Neural crest cell (in vitro differentiated cells): ENCODE results near the gene CYLD. TPM values are rescaled to one million over a fixed set of nuclear protein-coding genes. Genes with fewer than 3 reads are reported as not detected.

ENCODE experiments used
- DNase-seq: peaks from one replicate; pipeline ENCODE4 v3.0.0; 2021; ENCODE audit warnings: low read depth, mixed read lengths, low spot score
- H3K27ac Mint-ChIP-seq: one replicate; pipeline ENCODE4 v1.8.0; 2021; ENCODE audit warnings: mild to moderate bottlenecking, mixed read lengths; ENCODE audit not compliant: unreplicated experiment
- H3K27me3 Mint-ChIP-seq: 2 replicates; pipeline ENCODE4 v1.8.0; 2021; ENCODE audit warnings: low read depth, mild to moderate bottlenecking, mixed read lengths
- H3K36me3 Mint-ChIP-seq: 2 replicates; pipeline ENCODE4 v1.8.0; 2021; ENCODE audit warnings: low read depth, mild to moderate bottlenecking, mixed read lengths
- H3K4me1 Mint-ChIP-seq: 2 replicates; pipeline ENCODE4 v1.8.0; 2021; ENCODE audit warnings: mixed read lengths
- H3K4me3 Mint-ChIP-seq: one replicate; pipeline ENCODE4 v1.8.0; 2021; ENCODE audit warnings: mild to moderate bottlenecking, mixed read lengths
- H3K9me3 Mint-ChIP-seq: 2 replicates; pipeline ENCODE4 v1.8.0; 2021; ENCODE audit warnings: mixed read lengths
- long read RNA-seq: library from polyadenylated mRNA; unstranded; transcript quantifications from one replicate; pipeline ENCODE4 v2.0.0, GENCODE V29; 2020
- total RNA-seq: library from RNA; stranded (reverse); gene quantifications from 2 replicates; pipeline ENCODE4 v1.2.1, GENCODE V29; 2021
- TF ChIP-seq, protein P1 (sequence below): fragments of 200-600 bp; sonication (generic); conservative IDR thresholded peaks from 2 replicates; pipeline ENCODE4 v1.5.0; 2021; ENCODE audit warnings: antibody characterized with exemption, mild to moderate bottlenecking

CYLD gene
- total RNA-seq = 10.1 and 11.9 TPM in 2 replicates
- long read RNA-seq, partial matches to known transcripts = 3 of 11 reads
- long read RNA-seq, other reads (novel, unspliced or antisense) = 3 of 11 reads

DNA sequence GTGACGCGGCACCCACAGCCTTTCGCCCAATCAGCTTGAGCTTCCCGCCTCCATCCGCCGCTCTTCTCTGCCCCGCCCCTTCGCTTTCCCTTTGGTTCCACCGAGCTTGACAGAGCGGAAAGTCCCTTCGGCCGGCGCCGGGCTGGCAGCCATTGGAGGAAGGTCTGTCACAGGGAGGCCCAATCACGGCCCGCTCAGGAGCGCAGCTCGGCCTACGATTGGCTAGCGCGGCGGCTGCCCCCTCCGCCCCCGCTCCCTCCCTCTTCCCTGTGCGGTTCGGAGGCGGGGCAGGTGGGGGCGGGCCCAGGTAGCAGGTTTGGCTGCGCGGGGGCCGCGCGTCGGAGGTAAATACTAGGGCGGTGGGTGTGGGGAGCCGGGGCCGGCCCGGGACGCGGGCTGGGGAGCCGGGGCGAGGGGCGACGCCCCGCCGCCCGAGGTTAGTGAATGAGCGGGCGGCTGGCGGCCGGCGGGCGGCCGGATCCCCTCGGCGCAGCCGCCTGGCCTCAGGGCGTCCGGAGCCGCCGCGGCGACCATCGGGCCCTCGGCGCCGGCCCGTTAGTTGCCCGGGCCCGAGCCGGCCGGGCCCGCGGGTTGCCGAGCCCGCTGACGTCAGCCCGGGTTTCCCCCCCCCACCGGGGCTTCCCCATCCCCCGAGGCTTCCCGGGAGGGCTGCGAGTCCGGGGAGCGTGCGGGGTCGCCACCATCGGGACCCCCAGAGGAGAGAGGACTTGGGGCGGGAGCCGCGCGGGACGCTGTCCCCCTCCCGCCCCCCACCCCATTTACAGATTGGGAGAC lies at the start of gene CYLD:
TSS of gene CYLD (plus strand) at position 306 of the 795 bp plus-strand sequence. CDS start 7,613 bp downstream, outside the sequence.
- no peaks in the 10 kb centered on the region for H3K36me3 Mint-ChIP-seq
- peaks cover 42% of the 10 kb centered on the region for H3K27me3 Mint-ChIP-seq
- TF ChIP-seq, protein P1, sequence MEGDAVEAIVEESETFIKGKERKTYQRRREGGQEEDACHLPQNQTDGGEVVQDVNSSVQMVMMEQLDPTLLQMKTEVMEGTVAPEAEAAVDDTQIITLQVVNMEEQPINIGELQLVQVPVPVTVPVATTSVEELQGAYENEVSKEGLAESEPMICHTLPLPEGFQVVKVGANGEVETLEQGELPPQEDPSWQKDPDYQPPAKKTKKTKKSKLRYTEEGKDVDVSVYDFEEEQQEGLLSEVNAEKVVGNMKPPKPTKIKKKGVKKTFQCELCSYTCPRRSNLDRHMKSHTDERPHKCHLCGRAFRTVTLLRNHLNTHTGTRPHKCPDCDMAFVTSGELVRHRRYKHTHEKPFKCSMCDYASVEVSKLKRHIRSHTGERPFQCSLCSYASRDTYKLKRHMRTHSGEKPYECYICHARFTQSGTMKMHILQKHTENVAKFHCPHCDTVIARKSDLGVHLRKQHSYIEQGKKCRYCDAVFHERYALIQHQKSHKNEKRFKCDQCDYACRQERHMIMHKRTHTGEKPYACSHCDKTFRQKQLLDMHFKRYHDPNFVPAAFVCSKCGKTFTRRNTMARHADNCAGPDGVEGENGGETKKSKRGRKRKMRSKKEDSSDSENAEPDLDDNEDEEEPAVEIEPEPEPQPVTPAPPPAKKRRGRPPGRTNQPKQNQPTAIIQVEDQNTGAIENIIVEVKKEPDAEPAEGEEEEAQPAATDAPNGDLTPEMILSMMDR = no peak
- H3K27ac Mint-ChIP-seq = no peak within 1 kb of the TSS
- peak within 1 kb of the TSS; percentile 86 for H3K4me3 Mint-ChIP-seq
- DNase-seq = peak; percentile 97
- H3K4me1 Mint-ChIP-seq = peaks cover 8% of the 10 kb centered on the region
- no peaks in the 10 kb centered on the region for H3K9me3 Mint-ChIP-seq

DNA sequence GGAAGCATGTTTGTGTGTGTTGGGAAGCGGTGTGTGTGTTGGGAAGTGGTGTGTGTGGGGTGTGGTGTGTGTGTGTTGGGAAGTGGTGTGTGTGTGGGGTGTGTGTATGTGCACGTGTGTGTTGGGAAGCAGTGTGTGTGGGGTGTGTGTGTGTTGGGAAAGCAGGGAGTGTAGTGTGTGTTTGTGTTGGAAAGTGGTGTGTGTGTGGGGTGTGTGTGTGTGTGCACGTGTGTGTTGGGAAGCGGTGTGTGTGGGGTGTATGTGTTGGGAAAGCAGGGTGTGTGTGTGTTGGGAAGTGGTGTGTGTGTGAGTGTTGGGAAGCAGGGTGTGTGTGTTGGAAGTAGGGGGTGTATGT lies 49.3 kb upstream of the CYLD start:
- Mint-ChIP-seq H3K36me3 (no peaks in the 10 kb centered on the region), H3K4me1 (peaks cover 27% of the 10 kb centered on the region), H3K27ac (no peak overlapping the region), H3K9me3 (no peaks in the 10 kb centered on the region), H3K27me3 (peaks cover 33% of the 10 kb centered on the region), H3K4me3 (peak overlapping the region; percentile 17)
- TF ChIP-seq, protein P1 = no peak
- DNase-seq = no peak

DNA sequence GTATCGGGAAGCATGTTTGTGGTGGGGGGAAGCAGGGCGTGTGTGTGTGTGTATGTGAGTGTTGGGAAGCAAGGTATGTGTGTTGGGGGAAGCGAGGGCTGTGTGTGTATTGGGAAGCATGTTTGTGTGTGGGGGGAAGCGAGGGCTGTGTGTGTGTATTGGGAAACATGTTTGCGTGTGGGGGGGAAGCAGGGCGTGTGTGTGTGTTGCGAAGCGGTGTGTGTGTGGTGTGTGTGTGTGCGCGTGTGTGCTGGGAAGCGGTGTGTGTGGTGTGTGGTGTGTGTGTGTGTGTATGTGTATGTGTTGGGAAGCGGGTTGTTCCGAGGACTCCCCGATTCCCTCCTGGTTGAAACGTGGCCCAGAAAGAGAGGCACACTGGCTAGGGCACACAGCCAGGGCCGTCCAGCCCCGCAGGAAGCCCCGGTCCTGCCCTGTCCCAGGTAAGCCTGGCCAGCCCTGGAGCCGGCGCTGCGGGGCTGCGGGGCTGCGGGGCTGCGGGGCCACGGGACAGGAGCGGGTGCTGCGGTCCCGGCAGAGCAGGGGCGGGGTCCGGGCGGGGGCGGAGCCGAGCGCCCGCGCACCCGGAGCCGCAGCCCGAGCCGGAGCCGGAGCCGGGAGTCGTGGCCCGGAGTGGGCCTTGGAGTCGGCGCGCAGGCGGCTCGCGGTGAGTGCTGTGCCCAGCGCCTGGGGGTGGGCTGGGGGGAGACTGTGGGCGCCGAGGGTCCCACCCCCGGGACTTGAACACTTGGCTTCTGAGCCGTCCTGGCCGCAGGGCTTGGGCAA lies 48.7 kb upstream of the CYLD start, which contains the start of gene NOD2:
TSS of gene NOD2 (plus strand) at position 608 of the 783 bp plus-strand sequence. CDS start 5,890 bp downstream, outside the sequence.
- no peak within 1 kb of the TSS for H3K27ac Mint-ChIP-seq
- DNase-seq = no peak
- no peaks in the 10 kb centered on the region for H3K36me3 Mint-ChIP-seq
- peaks cover 33% of the 10 kb centered on the region for H3K27me3 Mint-ChIP-seq
- TF ChIP-seq, protein P1 = no peak
- peak within 1 kb of the TSS; percentile 17 for H3K4me3 Mint-ChIP-seq
- peaks cover 28% of the 10 kb centered on the region for H3K4me1 Mint-ChIP-seq
- no peaks in the 10 kb centered on the region for H3K9me3 Mint-ChIP-seq

DNA sequence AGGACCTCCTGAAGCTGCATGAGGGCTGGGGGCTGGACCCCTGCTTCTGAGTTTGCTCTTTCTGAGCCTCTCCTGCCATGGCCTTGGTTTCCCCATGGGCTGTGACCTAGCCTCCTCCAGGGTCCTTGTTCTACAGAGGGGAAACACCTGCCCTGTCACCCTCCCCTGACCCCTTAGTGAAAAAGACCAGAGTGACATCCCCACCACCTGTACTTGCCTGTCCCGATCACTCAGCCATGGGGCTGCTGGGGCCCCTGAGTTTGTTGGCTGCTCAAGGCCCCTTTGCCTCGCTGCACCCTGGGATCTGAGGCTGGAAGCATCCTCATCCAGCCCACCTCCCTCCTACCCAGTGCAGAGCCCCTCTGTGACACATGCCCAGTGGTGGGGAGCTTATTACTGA lies 47.7 kb upstream of the CYLD start:
- H3K9me3 Mint-ChIP-seq = no peaks in the 10 kb centered on the region
- H3K27me3 Mint-ChIP-seq = peaks cover 31% of the 10 kb centered on the region
- no peak overlapping the region for H3K27ac Mint-ChIP-seq
- no peak overlapping the region for H3K4me3 Mint-ChIP-seq
- no peaks in the 10 kb centered on the region for H3K36me3 Mint-ChIP-seq
- TF ChIP-seq, protein P1 = no peak
- no peak for DNase-seq
- peaks cover 34% of the 10 kb centered on the region for H3K4me1 Mint-ChIP-seq

DNA sequence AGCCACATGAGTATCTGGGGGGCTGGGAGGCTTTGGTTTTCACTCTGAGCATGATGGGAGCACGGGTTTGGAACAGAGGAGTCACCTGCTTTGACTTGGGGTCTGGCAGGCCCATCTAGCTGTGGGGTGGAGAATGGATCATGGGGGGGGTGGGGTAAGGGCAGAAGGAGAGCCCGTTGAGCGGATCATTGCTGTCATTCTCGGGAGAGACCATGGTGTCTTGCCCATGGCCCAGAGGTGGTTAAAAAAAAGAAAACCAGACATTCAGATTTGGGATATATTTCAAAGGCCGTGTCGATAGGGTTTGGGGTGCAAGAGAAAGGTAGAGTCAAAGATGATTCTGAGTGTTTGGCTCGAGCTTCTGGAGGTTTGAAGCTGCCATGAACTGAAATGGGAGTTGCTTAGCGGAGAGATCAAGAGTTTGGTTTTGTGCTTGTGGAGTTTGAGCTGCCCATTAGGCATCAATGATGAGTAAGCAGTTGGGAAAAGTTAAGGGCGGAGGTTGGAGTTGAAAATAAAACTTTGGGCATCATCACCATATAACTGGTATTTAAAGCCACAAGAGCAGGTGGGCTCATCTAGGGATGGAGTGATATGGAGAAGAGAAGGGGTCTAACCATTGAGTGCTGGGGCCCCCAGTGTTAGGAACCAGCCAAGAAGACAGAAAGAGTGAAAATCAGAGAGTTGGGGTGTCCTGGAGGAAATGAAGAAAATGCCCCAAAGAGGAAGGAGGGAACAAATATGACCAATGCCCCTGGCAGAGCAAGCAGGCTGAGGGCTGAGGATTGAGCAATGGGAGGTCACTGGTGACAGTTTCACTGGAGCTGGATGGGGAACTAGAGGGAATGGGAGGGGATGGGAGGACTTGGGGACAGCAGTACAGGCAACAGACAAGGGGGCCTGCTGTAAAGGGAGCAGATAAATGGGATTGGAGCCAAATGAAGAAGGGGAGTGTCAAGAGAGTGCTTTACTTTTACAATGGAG lies 46.6 kb upstream of the CYLD start:
- TF ChIP-seq, protein P1 = no peak
- Mint-ChIP-seq H3K27ac (no peak overlapping the region), H3K27me3 (peaks cover 31% of the 10 kb centered on the region), H3K4me1 (peaks cover 34% of the 10 kb centered on the region), H3K36me3 (no peaks in the 10 kb centered on the region), H3K4me3 (peak overlapping the region; percentile 22), H3K9me3 (no peaks in the 10 kb centered on the region)
- no peak for DNase-seq
